GM23338 (cell line): ENCODE measurements around the gene ACOXL.

Experiments
- CREB1 ChIP-seq: fragments of 250-450 bp; sonication (Bioruptor Pico); IDR thresholded peaks from 2 replicates; pipeline ENCODE4 v1.5.0; 2020; ENCODE audit warnings: low read depth, mild to moderate bottlenecking, moderate library complexity
- EZH2 ChIP-seq: fragments of 200-600 bp; sonication (generic); IDR thresholded peaks from one replicate; pipeline ENCODE4 v1.8.0; 2017; ENCODE audit warnings: antibody characterized with exemption, mild to moderate bottlenecking, low read depth; ENCODE audit not compliant: unreplicated experiment
- EZH2phosphoT487 ChIP-seq: fragments of 200-600 bp; sonication (generic); IDR thresholded peaks from one replicate; pipeline ENCODE4 v1.8.1; 2018; ENCODE audit warnings: antibody characterized with exemption; ENCODE audit not compliant: unreplicated experiment
- JUNB ChIP-seq: IDR thresholded peaks from one replicate; pipeline ENCODE4 v1.6.1; 2016; ENCODE audit warnings: antibody characterized with exemption; ENCODE audit not compliant: unreplicated experiment
- NANOG ChIP-seq: IDR thresholded peaks from 2 replicates; pipeline ENCODE4 v1.6.1; 2016; ENCODE audit warnings: antibody characterized with exemption, borderline replicate concordance
- POLR2AphosphoS5 ChIP-seq: IDR thresholded peaks from 2 replicates; pipeline ENCODE4 v1.6.1; 2016; ENCODE audit warnings: antibody characterized with exemption, low read depth
- TF ChIP-seq, protein P1 (sequence below), 2 experiments: fragments of 200-600 bp in 1 of 2; sonication (generic) in 1 of 2; conservative IDR thresholded peaks; 2 replicates each; pipeline versions ENCODE4 v1.5.1 to v1.6.1; 2016 to 2017; ENCODE audit warnings: antibody characterized with exemption in 2 of 2, low read depth in 2 of 2, mild to moderate bottlenecking in 2 of 2, moderate library complexity in 1 of 2

DNA sequence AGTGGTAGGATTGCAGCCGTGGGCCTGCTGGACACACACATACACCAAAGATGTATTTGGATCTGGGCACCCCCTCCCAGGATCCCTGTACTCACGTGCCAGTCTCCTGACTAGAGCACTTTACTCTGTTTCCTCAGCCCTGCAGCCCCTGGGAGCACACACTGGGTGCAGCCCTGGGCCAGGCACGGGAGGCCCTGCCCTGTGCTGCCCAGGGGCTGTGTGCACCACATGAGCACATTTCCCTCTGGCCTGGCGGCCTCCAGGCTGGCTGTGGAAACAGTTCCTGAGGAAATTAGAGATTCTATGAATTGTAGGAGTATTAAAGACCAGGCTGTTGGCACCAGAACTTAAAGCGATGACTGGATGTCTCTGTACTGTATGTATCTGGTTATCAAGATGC, 433.7 kb downstream of the ACOXL start:
- TF ChIP-seq, protein P1, sequence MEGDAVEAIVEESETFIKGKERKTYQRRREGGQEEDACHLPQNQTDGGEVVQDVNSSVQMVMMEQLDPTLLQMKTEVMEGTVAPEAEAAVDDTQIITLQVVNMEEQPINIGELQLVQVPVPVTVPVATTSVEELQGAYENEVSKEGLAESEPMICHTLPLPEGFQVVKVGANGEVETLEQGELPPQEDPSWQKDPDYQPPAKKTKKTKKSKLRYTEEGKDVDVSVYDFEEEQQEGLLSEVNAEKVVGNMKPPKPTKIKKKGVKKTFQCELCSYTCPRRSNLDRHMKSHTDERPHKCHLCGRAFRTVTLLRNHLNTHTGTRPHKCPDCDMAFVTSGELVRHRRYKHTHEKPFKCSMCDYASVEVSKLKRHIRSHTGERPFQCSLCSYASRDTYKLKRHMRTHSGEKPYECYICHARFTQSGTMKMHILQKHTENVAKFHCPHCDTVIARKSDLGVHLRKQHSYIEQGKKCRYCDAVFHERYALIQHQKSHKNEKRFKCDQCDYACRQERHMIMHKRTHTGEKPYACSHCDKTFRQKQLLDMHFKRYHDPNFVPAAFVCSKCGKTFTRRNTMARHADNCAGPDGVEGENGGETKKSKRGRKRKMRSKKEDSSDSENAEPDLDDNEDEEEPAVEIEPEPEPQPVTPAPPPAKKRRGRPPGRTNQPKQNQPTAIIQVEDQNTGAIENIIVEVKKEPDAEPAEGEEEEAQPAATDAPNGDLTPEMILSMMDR (conservative IDR thresholded peaks at IDR 0.05; ENCODE audit: low read depth in 2 of 2): no peak
- TF ChIP-seq JUNB (no peak), EZH2phosphoT487 (no peak), CREB1 (no peak), EZH2 (no peak), NANOG (no peak), POLR2AphosphoS5 (no peak)
